Activated CD8-positive, alpha-beta memory T cell treated with anti-CD3 and anti-CD28 coated beads, Interleukin-2, amount 50 U/mL, for 48 hours (primary cell): ENCODE results near the gene RBM39.
A peak's percentile ranks its signal among the peaks of the same experiment; 100 is the strongest.
"Not testable (repeated sequence)": the region's sequence is repeated elsewhere in the genome, so short reads cannot be mapped to it uniquely, and the experiment has no call there.

ENCODE experiments used
- DNase-seq: peaks from one replicate; pipeline ENCODE4 v3.0.0-alpha.2; 2020

RBM39 gene

DNA sequence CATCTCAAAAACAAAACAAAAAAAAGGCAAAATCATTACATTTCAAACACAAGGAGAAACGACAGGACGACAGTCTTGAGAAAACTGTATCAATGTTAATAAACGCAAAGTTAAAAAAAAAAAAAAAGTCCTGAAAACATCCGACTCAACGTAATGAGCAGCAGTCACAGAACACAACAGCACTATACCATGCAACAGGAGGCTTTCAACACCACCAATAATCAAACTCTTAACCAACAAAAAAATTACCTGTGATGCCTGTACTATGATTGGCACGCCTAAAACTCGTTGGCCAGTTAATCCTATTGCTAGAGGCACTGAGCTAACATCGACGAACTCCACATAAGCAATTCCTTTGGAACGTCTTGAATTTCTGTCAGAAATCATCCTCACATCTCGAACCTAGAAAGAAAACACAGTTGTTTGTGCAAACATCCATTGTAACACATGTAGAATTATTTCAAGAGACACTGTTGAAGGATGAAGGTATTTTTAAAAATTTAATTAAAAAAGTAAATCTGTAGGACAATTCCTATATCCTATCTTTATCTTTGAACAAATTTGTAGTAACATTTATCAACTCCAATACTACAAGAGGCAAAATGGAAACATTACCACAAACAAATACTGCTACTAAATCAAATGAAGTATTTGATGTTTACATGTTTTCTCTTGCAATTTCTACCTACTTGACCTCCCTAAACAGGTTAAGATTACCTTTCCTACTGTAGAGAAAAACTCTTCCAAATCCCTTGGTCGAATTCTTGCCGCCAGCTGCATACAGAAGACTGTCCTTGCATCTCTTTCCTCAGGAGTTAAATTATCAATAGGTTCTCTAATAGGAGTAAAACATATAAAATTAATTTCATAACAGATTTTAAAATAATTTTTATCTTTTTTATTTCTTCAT, 17.5 kb downstream of the RBM39 start:
- DNase-seq: no peak

GRCh38 chr20:35723652-35724320, 18.3 kb downstream of the RBM39 start:
- DNase-seq: not testable (repeated sequence)

GRCh38 chr20:35723275-35723639, 18.8 kb downstream of the RBM39 start:
- not testable (repeated sequence) for DNase-seq

GRCh38 chr20:35721621-35722020, 20.4 kb downstream of the RBM39 start:
- DNase-seq: no peak

DNA sequence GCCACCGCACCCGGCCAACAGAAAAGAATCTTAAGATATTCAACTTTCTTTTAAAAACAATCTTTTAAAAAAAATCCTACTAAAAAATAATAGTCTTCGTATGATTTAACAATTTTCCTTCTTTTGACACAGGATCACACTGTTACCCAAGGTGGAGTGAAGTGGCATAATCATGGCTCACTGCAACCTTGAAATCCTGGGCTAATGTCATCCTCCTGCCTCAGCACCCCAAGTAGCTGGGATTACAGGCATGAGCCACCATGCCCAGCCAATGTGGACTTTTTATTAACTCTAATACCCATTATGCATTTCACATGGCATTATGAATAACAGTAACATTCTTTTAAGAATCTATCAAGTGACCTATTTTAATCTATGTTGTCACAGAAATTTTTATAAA, 20.8 kb downstream of the RBM39 start:
- no peak for DNase-seq

- no peak for DNase-seq
These were observed 21.6 kb downstream of the RBM39 start for GRCh38 chr20:35720165-35721123.

DNA sequence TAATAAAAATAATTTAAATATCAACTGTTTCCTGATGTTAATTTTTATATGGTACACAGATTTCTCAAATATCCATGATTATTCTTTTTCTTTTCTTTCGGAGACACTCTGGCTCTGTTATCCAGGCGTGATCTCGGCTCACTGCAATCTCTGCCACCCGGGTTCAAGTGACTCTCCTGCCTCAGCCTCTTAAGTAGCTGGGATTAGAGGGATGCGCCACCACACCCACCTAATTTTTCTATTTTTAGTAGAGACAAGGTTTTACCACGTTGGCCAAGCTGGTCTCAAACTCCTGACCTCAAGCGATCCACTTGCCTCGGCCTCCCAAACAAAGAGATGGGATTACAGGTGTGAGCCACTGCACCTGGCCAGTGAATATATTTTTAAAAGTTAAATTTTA, 22.3 kb downstream of the RBM39 start:
- no peak for DNase-seq

DNA sequence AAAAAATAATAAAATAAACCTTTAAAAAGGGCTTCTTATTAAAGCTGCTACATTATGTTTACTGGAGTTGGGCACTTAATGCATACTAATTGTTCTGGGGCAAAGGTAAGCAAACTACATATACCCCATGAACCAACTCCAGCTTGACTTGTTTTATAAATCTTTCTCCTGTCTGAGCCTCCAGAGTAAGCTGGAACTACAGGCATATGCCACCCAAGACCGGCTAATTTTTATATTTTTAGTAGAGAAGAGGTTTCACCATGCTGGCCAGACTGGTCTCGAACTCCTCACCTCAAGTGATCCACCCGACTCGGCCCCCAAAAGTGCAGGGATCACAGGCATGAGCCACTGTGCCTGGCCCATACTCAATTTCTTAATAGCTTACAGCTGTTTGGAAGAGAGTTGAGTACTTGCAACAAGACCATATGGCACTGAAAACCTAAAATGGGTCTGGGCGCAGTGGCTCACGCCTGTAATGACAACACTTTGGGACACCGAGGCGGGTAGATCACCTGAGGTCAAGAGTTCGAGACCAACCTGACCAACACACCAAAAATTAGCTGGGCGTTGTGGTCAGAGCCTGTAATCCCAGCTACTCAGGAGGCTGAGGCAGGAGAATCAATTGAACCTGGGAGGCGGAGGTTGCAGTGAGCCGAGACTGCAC, 23.0 kb downstream of the RBM39 start:
- DNase-seq: no peak

- not testable (repeated sequence) for DNase-seq
These were observed 23.7 kb downstream of the RBM39 start for GRCh38 chr20:35718321-35718720.

DNA sequence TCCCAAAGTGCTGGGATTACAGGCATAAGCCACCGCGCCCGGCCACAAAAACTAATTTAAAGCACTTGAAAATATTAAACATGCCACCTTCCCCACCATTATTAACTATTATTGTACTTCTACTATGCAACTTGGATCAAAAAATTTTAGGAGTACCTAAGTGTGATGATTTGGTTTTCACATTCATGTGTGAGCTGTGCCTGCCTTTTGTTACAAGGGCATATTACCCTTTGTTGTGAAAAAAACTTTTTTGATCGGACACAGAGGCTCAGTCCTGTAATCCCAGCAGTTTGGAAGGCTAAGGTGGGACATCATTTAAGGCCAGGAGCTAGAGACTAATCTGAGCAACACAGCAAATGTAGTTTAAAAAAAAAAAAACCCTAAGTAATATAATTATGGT, 25.7 kb downstream of the RBM39 start:
- no peak for DNase-seq

- no peak for DNase-seq
These were observed 26.4 kb downstream of the RBM39 start for GRCh38 chr20:35715652-35716051.

- no peak for DNase-seq
These were observed 27.9 kb downstream of the RBM39 start for GRCh38 chr20:35714127-35714526.

DNA sequence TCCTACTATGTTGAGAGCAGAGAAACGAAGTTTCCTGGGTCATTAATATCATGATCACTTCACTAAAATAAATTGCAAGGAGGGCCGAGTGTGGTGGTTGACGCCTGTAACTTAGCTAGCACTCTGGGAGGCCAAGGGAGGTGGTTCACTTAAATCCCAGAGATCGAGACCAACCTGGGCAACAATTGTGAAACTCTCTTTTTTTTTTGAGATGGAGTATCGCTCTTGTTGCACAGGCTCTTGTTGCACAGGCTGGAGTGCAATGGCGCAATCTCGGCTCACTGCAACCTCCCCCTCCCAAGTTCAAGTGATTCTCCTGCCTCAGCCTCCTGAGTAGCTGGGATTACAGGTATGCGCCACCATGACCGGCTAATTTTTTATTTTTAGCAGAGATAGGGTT, 28.9 kb downstream of the RBM39 start:
- DNase-seq: not testable (repeated sequence)

GRCh38 chr20:35711588-35712209, 30.4 kb downstream of the RBM39 start:
- no peak for DNase-seq

- DNase-seq: no peak
These were observed 31.0 kb downstream of the RBM39 start for GRCh38 chr20:35710884-35711587.

DNA sequence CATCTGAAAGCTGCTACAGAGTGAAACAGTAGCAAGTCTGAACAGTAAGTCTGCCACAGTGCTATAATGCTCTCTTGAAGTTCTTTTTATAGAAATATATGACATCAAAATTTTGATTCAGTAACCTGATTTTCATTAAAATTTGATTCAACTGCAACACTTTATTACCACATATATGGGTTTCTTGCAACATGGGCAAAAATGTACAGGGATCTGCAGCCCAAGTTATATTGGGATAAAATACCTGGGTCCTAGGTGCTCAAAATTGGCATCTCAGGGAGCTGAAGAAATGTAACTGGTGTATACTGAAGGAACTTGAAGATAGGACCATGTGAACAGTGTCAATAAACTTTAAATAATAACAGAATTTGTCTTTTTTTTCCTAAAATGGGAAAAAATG, 32.0 kb downstream of the RBM39 start:
- no peak for DNase-seq

GRCh38 chr20:35709259-35709658, 32.8 kb downstream of the RBM39 start:
- no peak for DNase-seq

DNA sequence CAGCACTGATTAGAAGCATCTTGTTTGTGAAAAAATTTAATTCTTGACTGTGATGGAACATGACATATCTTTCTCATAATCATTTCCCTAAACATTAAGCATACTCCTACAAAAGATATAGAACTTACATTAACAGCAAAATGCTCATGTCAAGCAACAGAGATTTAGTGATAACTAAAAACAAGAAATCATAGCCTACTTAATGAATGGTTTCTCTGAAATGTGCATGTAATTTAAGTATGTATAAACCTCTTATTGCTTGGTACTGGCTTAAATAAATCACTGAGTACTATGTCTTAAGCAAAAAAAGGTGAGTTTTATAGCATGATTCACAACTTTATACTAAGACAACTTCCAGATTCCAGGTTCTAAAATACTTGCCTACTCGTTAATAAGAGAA, 33.6 kb downstream of the RBM39 start:
- DNase-seq: no peak

DNA sequence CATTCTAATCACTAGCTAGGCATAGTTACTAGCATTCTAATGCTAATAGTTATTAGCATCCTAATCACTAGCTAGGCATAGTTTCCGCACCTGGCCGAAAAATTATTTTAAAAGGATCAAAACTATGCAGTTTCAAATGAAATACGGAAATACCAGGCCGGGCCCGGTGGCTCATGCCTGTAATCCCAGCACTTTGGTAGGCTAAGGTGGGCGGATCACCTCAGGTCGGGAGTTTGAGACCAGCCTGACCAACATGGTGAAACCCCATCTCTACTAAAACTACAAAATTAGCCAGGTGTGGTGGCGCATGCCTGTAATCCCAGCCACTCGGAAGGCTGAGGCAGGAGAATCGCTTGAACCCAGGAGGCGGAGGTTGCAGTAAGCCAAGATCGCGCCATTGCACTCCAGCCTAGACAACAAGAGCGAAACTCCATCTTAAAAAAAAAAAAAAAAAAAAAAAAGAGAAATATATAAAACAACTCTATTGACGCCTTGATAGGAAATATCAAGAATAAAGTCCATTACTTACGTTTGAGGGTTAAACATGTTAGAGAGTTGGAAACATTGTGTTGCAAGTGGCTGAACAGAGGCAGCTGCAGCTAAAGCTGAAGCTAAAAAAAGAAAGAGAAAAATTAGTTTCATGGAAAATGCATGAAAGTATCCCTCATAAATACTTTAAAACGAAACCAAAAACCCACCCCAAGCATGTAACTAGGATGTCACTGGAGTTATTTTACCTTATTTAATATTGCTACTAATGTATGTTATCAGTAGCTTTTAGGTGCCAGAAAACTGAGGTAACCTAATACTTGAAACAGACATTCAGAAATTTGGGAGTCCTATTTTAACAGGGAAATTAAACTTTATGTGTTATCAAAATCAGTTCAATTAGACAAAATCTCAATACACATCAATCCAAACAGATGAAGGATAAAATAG, 35.2 kb downstream of the RBM39 start:
- peak; percentile 45 for DNase-seq

- DNase-seq: peak; percentile 48
These were observed 36.2 kb downstream of the RBM39 start for GRCh38 chr20:35705894-35706293.
